GM03348 (cell line): ENCODE data around the gene LRRC55.

Source experiments
- DNase-seq: peaks from one replicate; pipeline ENCODE4 v3.0.0; 2012; ENCODE audit warnings: low spot score

Gene LRRC55

DNA sequence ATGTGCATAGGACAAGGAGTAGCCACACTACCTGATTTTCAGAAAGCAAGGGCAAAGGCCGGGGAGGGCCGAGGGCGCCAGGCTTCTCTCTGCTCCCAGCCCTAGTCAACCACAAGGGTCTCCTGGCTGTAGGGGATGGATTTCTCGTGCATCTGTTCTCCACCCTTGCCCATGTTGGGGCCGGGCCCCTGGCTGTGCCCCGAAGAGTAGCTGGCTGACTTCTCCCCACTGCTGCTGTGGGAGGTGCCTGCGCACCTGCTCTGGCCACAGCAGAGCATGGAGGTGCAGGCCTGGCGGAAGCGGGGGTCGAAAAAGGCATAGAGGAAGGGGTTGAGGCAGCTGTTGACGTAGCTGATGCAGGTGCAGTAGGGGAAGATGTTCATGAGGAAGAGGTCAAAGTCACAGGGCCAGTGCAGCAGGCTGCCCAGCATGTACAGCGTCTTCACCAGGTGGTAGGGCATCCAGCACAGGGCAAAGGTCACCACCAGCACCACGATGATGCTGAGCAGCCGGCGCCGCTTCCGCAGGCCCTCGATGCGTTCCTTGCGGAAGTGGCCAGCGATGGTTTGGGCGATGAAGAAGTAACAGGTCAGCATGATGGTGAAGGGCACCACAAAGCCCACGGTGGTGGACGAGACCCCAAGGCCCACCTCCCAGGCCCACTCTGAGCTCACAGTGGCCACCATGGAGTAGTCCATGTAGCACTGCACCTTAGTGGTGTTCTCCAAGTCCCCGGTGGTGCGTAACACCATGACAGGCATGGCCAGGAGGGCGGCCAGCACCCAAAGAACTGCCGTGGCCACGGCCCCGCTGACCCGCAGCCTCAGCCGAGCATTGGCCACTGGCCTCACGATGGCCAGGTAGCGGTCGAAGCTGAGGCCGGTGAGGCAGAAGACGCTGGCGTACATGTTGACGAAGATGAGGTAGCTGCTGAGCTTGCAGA is 54.3 kb downstream of the LRRC55 start:
- no peak for DNase-seq

DNA sequence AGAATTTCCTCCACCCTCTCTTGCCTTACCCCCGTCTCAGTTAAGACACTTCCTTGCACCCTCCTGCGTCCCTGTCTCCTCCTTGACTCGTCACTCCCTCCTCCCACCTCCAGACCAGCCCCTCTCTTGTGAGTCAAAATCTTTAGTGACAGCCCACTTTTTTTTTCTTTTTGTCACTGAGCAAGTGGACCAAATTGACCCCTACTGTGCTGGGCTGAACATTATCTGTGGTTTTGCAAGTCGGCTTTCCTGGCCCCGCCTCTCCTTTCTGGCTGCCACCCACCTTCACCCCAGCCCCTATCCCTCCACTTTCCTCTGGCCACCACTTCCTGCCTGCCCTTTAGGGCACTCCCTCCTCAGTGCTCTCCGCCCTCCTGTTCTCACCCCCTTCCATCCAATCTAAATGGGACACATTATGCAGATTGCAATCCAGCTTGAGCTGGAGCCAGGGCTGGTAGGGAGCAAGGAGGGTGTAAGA is 55.5 kb downstream of the LRRC55 start, which contains the start of gene APLNR:
TSS of gene APLNR (minus strand) at position 47 of the 478 bp plus-strand sequence. CDS start 246 bp downstream, outside the sequence.
- DNase-seq, result no peak

DNA sequence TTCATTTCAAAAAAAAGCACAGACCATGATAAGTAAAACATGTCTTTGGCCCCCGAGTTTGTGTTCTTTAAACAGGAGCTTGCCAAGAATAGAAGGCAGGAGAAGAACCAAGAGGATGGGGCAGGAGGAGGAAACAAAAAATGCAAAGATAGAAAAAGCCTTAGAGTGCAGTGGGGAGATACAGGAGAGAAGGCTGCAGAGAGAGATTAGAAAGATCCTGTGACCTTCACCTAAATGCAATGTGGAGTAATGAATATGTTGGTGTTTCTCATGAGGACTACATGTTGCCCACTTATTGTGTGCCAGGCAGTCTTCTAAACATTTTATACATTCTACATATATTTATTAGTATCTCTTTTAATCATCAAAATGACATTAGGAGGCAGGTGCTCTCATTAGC is 57.6 kb downstream of the LRRC55 start:
- no peak for DNase-seq

DNA sequence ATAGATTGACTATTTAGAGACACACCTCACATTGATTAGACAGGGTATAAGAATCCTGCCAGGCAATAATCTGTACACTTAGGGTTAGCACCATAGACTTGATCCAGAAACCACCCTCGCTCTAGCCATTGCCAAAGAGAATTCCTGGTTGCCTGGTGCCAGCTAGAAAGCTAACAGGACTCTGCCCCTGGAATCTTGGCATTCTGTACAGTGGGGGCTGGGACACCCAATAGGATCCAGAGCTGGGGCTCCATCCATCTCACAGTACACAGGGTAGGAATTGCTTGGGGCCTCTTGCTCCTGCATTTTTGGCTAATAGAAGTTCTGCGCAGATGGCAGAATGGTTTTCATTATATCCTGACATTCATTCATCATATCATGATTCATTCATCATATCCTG is 58.3 kb downstream of the LRRC55 start:
- DNase-seq, result no peak

DNA sequence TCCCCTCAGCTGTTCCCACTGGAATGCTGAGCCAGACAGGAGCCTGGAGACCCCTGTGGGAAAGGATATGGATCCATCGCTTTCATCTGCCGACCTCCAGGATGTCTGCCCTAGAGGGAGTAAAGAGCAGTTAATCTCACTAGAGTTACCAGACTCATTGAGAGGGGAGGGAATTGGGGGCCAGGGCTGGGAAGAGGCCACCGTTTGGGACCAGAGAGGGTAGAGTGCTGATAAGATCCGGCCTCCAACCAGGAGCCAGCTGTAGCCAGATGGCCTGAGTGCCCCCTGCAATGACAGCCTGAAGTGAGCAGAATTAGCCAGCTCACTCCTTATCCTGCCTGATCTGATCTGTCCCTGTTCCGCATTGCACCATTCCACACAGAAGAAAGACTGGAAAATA is 59.0 kb downstream of the LRRC55 start:
- no peak for DNase-seq
